Trophoblast cell (in vitro differentiated cells and primary cell): ENCODE data around the gene TACR1.
"Not testable (repeated sequence)": the region's sequence is repeated elsewhere in the genome, so short reads cannot be mapped to it uniquely, and the experiment has no call there.

Experiments used
- DNase-seq, 2 donors: peaks; one replicate each; pipeline ENCODE4 v3.0.0-alpha.2; 2016
- H2AFZ ChIP-seq: 2 replicates; pipeline ENCODE4 v1.6.1; 2013; ENCODE audit warnings: low read length, moderate library complexity, mild to moderate bottlenecking; ENCODE audit not compliant: insufficient read depth, poor library complexity
- H2AK5ac ChIP-seq: 2 replicates; pipeline ENCODE4 v1.6.1; 2013; ENCODE audit warnings: mild to moderate bottlenecking, low read length
- H2BK120ac ChIP-seq: 2 replicates; pipeline ENCODE4 v1.6.1; 2013; ENCODE audit warnings: low read length, mild to moderate bottlenecking, moderate library complexity; ENCODE audit not compliant: insufficient read depth, poor library complexity
- H2BK12ac ChIP-seq: 2 replicates; pipeline ENCODE4 v1.6.1; 2013; ENCODE audit warnings: mild to moderate bottlenecking, low read length, moderate library complexity
- H2BK5ac ChIP-seq: 2 replicates; pipeline ENCODE4 v1.6.1; 2013; ENCODE audit warnings: low read length, low read depth, moderate library complexity, mild to moderate bottlenecking; ENCODE audit not compliant: poor library complexity
- H3K14ac ChIP-seq: 2 replicates; pipeline ENCODE4 v1.6.1; 2013; ENCODE audit warnings: mild to moderate bottlenecking, low read length
- H3K18ac ChIP-seq: 2 replicates; pipeline ENCODE4 v1.6.1; 2013; ENCODE audit warnings: mild to moderate bottlenecking, low read length
- H3K23ac ChIP-seq: 2 replicates; pipeline ENCODE4 v1.6.1; 2013; ENCODE audit warnings: low read length
- H3K27ac ChIP-seq: 2 replicates; pipeline ENCODE4 v1.5.1; 2013; ENCODE audit warnings: low read depth, mild to moderate bottlenecking, inconsistent platforms, low read length, moderate library complexity
- H3K27me3 ChIP-seq: 2 replicates; pipeline ENCODE4 v1.6.1; 2013; ENCODE audit warnings: inconsistent platforms, mild to moderate bottlenecking, low read length, moderate library complexity; ENCODE audit not compliant: insufficient read depth
- H3K36me3 ChIP-seq, 2 experiments: 1 replicate in 1 of 2; 2 replicates in 1 of 2; pipeline ENCODE4 v1.6.1; 2013; ENCODE audit warnings: low read length in 2 of 2, mild to moderate bottlenecking in 2 of 2, moderate library complexity in 1 of 2; ENCODE audit not compliant: insufficient read depth in 2 of 2, control insufficient read depth in 1 of 2
- H3K4ac ChIP-seq: 2 replicates; pipeline ENCODE4 v1.6.1; 2013; ENCODE audit warnings: low read depth, mild to moderate bottlenecking, low read length, moderate library complexity
- H3K4me1 ChIP-seq, 2 experiments: 1 replicate in 1 of 2; 2 replicates in 1 of 2; pipeline ENCODE4 v1.6.1; 2013; ENCODE audit warnings: low read length in 2 of 2, mild to moderate bottlenecking in 2 of 2, moderate library complexity in 1 of 2; ENCODE audit not compliant: insufficient read depth in 2 of 2, control insufficient read depth in 1 of 2
- H3K4me2 ChIP-seq: 2 replicates; pipeline ENCODE4 v1.6.1; 2013; ENCODE audit warnings: inconsistent platforms, mild to moderate bottlenecking, low read length, moderate library complexity
- H3K4me3 ChIP-seq: 2 replicates; pipeline ENCODE4 v1.5.1; 2013; ENCODE audit warnings: mild to moderate bottlenecking, low read depth, low read length, inconsistent platforms
- H3K79me1 ChIP-seq: one replicate; pipeline ENCODE4 v1.6.1; 2013; ENCODE audit warnings: low read length
- H3K79me2 ChIP-seq: 2 replicates; pipeline ENCODE4 v1.6.1; 2013; ENCODE audit warnings: low read length, mild to moderate bottlenecking; ENCODE audit not compliant: control insufficient read depth, insufficient read depth, poor library complexity
- H3K9ac ChIP-seq: 2 replicates; pipeline ENCODE4 v1.6.1; 2013; ENCODE audit warnings: mild to moderate bottlenecking, low read length
- H3K9me3 ChIP-seq: 2 replicates; pipeline ENCODE4 v1.6.1; 2013; ENCODE audit warnings: low read depth, mild to moderate bottlenecking, control low read depth, inconsistent platforms, low read length; ENCODE audit not compliant: insufficient read depth
- H4K12ac ChIP-seq: 2 replicates; pipeline ENCODE4 v1.6.1; 2013; ENCODE audit warnings: low read depth, mild to moderate bottlenecking, low read length, moderate library complexity
- H4K8ac ChIP-seq: 2 replicates; pipeline ENCODE4 v1.6.1; 2013; ENCODE audit warnings: low read depth, mild to moderate bottlenecking, low read length, moderate library complexity
- H4K91ac ChIP-seq: one replicate; pipeline ENCODE4 v1.6.1; 2013; ENCODE audit warnings: low read depth, mild to moderate bottlenecking, low read length, moderate library complexity
- WGBS: extraction: QIAGEN DNeasy Blood & Tissue Kit; methylation state at CpG from one replicate; pipeline ENCODE4 v1.1.7; 2013; ENCODE audit warnings: missing lambda C conversion rate; ENCODE audit not compliant: insufficient read length, insufficient coverage; ENCODE audit errors: extremely low coverage; 5-methylcytosine and 5-hydroxymethylcytosine counted together

The TACR1 gene

GRCh38 chr2:75221862-75222261 lies 22.5 kb upstream of the TACR1 start:
- Histone ChIP-seq H3K9ac (no peak overlapping the region), H3K36me3 (no peaks in the 10 kb centered on the region), H3K79me1 (no peaks in the 10 kb centered on the region), H3K27ac (no peak overlapping the region), H2AFZ (no peak overlapping the region), H2BK5ac (no peak overlapping the region), H3K4me2 (no peak overlapping the region), H2AK5ac (no peak overlapping the region), H4K91ac (no peak overlapping the region), H3K4ac (no peak overlapping the region), H3K18ac (no peak overlapping the region), H2BK12ac (no peak overlapping the region), H3K4me3 (no peak overlapping the region), H3K9me3 (no peaks in the 10 kb centered on the region), H3K27me3 (no peaks in the 10 kb centered on the region), H3K23ac (no peak overlapping the region), H4K12ac (no peak overlapping the region), H3K4me1 (no peaks in the 10 kb centered on the region), H3K79me2 (no peaks in the 10 kb centered on the region), H2BK120ac (no peak overlapping the region), H4K8ac (no peak overlapping the region), H3K14ac (no peak overlapping the region)
- no CpG with 5 or more reads among the region's 3 CpGs for WGBS
- no peak for DNase-seq

DNA sequence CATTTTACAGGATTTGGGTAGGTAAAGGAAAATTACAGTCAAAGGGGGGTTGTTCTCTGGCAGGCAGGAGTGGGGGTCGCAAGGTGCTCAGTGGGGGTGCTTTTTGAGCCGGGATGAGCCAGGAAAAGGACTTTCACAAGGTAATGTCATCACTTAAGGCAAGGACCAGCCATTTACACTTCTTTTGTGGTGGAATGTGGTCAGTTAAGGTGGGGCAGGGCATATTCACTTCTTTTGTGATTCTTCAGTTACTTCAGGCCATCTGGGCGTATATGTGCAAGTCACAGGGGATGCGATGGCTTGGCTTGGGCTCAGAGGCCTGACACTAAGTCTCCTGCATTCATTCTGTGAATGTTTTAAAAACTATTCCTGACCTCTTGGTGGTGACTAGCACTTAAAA lies 19.9 kb upstream of the TACR1 start:
- not testable (repeated sequence) for H3K4me2 ChIP-seq, H3K14ac ChIP-seq, H3K27me3 ChIP-seq, H2BK120ac ChIP-seq, H3K36me3 ChIP-seq, H3K18ac ChIP-seq, H3K23ac ChIP-seq, DNase-seq, H2BK5ac ChIP-seq, H4K8ac ChIP-seq, H3K79me2 ChIP-seq, H4K12ac ChIP-seq, H3K9ac ChIP-seq, H3K79me1 ChIP-seq, H3K4me3 ChIP-seq, H2BK12ac ChIP-seq, H3K4me1 ChIP-seq, H3K27ac ChIP-seq, H2AK5ac ChIP-seq, H4K91ac ChIP-seq, H3K9me3 ChIP-seq, H3K4ac ChIP-seq, H2AFZ ChIP-seq
- WGBS, result no CpG with 5 or more reads among the region's 4 CpGs

DNA sequence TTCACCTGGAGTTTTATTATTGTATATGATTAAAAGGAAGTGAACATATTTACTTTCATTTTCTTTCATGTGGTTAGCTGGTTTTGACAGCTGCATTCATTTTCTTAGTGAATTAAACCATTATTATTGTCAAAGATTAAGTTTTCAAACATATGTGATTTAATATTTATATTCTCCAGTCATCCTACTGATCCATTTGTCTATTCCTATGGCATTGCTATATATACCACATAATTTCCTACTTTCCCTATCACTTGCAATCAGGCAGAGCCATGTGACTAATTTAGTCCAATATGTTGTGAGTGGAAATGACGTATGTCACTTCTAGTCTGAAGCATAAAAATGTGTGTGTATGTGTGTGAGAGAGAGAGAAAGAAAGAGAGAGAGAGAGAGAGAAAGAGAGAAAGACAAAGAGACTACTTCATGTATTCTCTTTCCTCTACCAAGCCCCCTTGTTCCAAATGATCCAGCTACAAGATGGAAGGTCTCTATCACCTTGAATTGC lies 12.0 kb upstream of the TACR1 start:
- Histone ChIP-seq H3K14ac (no peak overlapping the region), H2AFZ (no peak overlapping the region), H3K23ac (no peak overlapping the region), H3K9me3 (no peaks in the 10 kb centered on the region), H4K91ac (no peak overlapping the region), H3K4ac (no peak overlapping the region), H3K36me3 (no peaks in the 10 kb centered on the region), H2BK5ac (no peak overlapping the region), H3K79me2 (no peaks in the 10 kb centered on the region), H4K8ac (no peak overlapping the region), H3K79me1 (no peaks in the 10 kb centered on the region), H3K18ac (no peak overlapping the region), H4K12ac (no peak overlapping the region), H3K9ac (no peak overlapping the region), H2BK120ac (no peak overlapping the region), H3K4me2 (no peak overlapping the region), H2BK12ac (no peak overlapping the region), H3K4me3 (no peak overlapping the region), H3K27ac (no peak overlapping the region), H3K27me3 (no peaks in the 10 kb centered on the region), H2AK5ac (no peak overlapping the region), H3K4me1 (peaks cover 0 to 8% of the 10 kb centered on the region in 2 experiments)
- WGBS, result no CpG with 5 or more reads among the region's 1 CpG
- DNase-seq, result no peak

- no peak for DNase-seq
- Histone ChIP-seq H3K9ac (no peak overlapping the region), H4K12ac (no peak overlapping the region), H3K4me3 (no peak overlapping the region), H3K27me3 (no peaks in the 10 kb centered on the region), H3K4ac (no peak overlapping the region), H3K4me2 (no peak overlapping the region), H3K79me1 (no peaks in the 10 kb centered on the region), H2BK120ac (no peak overlapping the region), H2BK5ac (no peak overlapping the region), H3K27ac (no peak overlapping the region), H3K23ac (no peak overlapping the region), H4K8ac (no peak overlapping the region), H3K14ac (no peak overlapping the region), H2AK5ac (no peak overlapping the region), H3K9me3 (no peaks in the 10 kb centered on the region), H3K36me3 (no peaks in the 10 kb centered on the region), H3K79me2 (no peaks in the 10 kb centered on the region), H3K4me1 (peaks cover 0 to 8% of the 10 kb centered on the region in 2 experiments), H2BK12ac (peak overlapping the region; percentile 6), H2AFZ (no peak overlapping the region), H4K91ac (peak overlapping the region; percentile 3), H3K18ac (no peak overlapping the region)
- WGBS, result no CpG with 5 or more reads among the region's 3 CpGs
Measured at GRCh38 chr2:75210409-75210808, 11.1 kb upstream of the TACR1 start.
